ENCODE measurements around the gene SYNDIG1L. TPM values are rescaled to one million over a fixed set of nuclear protein-coding genes. Genes with fewer than 3 reads are reported as not detected.

Gene SYNDIG1L
- total and polyA plus RNA-seq, 7 donors, result not detected

- no peaks in the 10 kb centered on the region for H3K9me3 ChIP-seq
- H3K4me1 ChIP-seq, result no peaks in the 10 kb centered on the region
- no peak for DNase-seq
- no peak for ATAC-seq
- no peak for TF ChIP-seq CTCF (IDR thresholded peaks at IDR 0.05)
- peaks cover 0 to 8% (median 0%) of the 10 kb centered on the region in 3 donors for H3K27me3 ChIP-seq (ENCODE audit: insufficient read depth in 3 of 3, low read length in 2 of 3)
- no peaks in the 10 kb centered on the region for H3K36me3 ChIP-seq (ENCODE audit: insufficient read depth in 1 of 2, low read depth in 1 of 2)
- H3K27ac ChIP-seq, result no peak overlapping the region
- H3K4me3 ChIP-seq, result no peak overlapping the region
- WGBS, 3 donors, result 52 to 71% (median 65%) methylated on average over 3 of the region's 3 CpGs
- intact Hi-C loops (cut with DNase I), result loop anchor here in 1 of 2 donors (5.0 kb wide), 1 partner anchor 132 kb away; the partner anchor contains the start of genes ISCA2 and NPC2
Measured at GRCh38 chr14:74360163-74360562, 65.8 kb downstream of the SYNDIG1L start.

- Histone ChIP-seq H3K27ac (no peak overlapping the region), H3K4me3 (no peak overlapping the region), H3K9me3 (no peaks in the 10 kb centered on the region), H3K4me1 (no peaks in the 10 kb centered on the region), H3K27me3 (ENCODE audit: insufficient read depth in 3 of 3, low read length in 2 of 3) (peaks cover 0 to 8% (median 0%) of the 10 kb centered on the region in 3 donors), H3K36me3 (ENCODE audit: insufficient read depth in 1 of 2, low read depth in 1 of 2) (no peaks in the 10 kb centered on the region)
- 91 to 92% (median 91%) methylated on average over 17 of the region's 17 CpGs for WGBS, 3 donors
- no peak for ATAC-seq
- TF ChIP-seq CTCF (IDR thresholded peaks at IDR 0.05), result no peak
- no peak for DNase-seq
- intact Hi-C loops (cut with DNase I), result no loop called here
Measured at GRCh38 chr14:74358176-74358829, 67.7 kb downstream of the SYNDIG1L start.

GRCh38 chr14:74357585-74357984 lies 68.4 kb downstream of the SYNDIG1L start:
- no peaks in the 10 kb centered on the region for H3K9me3 ChIP-seq
- TF ChIP-seq CTCF (IDR thresholded peaks at IDR 0.05), result no peak
- DNase-seq (no peak), ATAC-seq (no peak)
- no peak overlapping the region for H3K27ac ChIP-seq
- H3K27me3 ChIP-seq (ENCODE audit: insufficient read depth in 3 of 3, low read length in 2 of 3), result peaks cover 0 to 10% (median 0%) of the 10 kb centered on the region in 3 donors
- no peaks in the 10 kb centered on the region for H3K4me1 ChIP-seq
- H3K4me3 ChIP-seq, result no peak overlapping the region
- 86 to 89% (median 88%) methylated on average over 19 of the region's 19 CpGs for WGBS, 3 donors
- no peaks in the 10 kb centered on the region for H3K36me3 ChIP-seq (ENCODE audit: insufficient read depth in 1 of 2, low read depth in 1 of 2)
- intact Hi-C loops (cut with DNase I), result no loop called here

- Histone ChIP-seq H3K36me3 (ENCODE audit: insufficient read depth in 1 of 2, low read depth in 1 of 2) (no peaks in the 10 kb centered on the region), H3K27ac (no peak overlapping the region), H3K9me3 (no peaks in the 10 kb centered on the region), H3K27me3 (ENCODE audit: insufficient read depth in 3 of 3, low read length in 2 of 3) (peaks cover 0 to 11% (median 0%) of the 10 kb centered on the region in 3 donors), H3K4me3 (no peak overlapping the region), H3K4me1 (no peaks in the 10 kb centered on the region)
- intact Hi-C loops (cut with DNase I), result no loop called here
- DNase-seq (no peak), ATAC-seq (no peak)
- WGBS, 3 donors, result 89 to 91% (median 91%) methylated on average over 32 of the region's 32 CpGs
- no peak for TF ChIP-seq CTCF (IDR thresholded peaks at IDR 0.05)
Measured at GRCh38 chr14:74356892-74357575, 69.0 kb downstream of the SYNDIG1L start.

Other genes with a start within 250 kb of the SYNDIG1L start
- not detected for gene VSX2, start 186.8 kb downstream of the SYNDIG1L start, total RNA-seq
- gene VSX2, start 186.8 kb downstream of the SYNDIG1L start, polyA plus RNA-seq, result not detected
- gene ABCD4, start 123.3 kb downstream of the SYNDIG1L start, total RNA-seq, result 10 to 100 TPM; 11.6 to 26.2 (median 15.4) TPM
- gene ABCD4, start 123.3 kb downstream of the SYNDIG1L start, polyA plus RNA-seq, result 10 to 100 TPM; 11.4 to 17.4 (median 15.3) TPM
- not detected for gene VRTN, start 77.7 kb downstream of the SYNDIG1L start, total RNA-seq
- not detected for gene VRTN, start 77.7 kb downstream of the SYNDIG1L start, polyA plus RNA-seq
- gene NPC2, start 67.1 kb upstream of the SYNDIG1L start, total RNA-seq, result 10 to 100 TPM; 31.6 to 42.5 (median 35.0) TPM
- gene NPC2, start 67.1 kb upstream of the SYNDIG1L start, polyA plus RNA-seq, result 10 to 100 TPM; 28.2 to 30.7 (median 29.3) TPM
- gene ISCA2, start 67.6 kb upstream of the SYNDIG1L start, total RNA-seq, result 10 to 100 TPM; 24.5 to 38.8 (median 26.0) TPM
- gene ISCA2, start 67.6 kb upstream of the SYNDIG1L start, polyA plus RNA-seq, result 10 to 100 TPM; 19.9 to 26.9 (median 24.5) TPM
- 10 to 100 TPM; 11.8 to 51.4 (median 24.2) TPM for gene LTBP2, start 186.0 kb upstream of the SYNDIG1L start, total RNA-seq
- gene LTBP2, start 186.0 kb upstream of the SYNDIG1L start, polyA plus RNA-seq, result 1 to 10 TPM; 2.4 to 6.1 (median 3.2) TPM

All from psoas muscle (tissue), 8 donors.